ENCODE results near the gene LEKR1.
"Not testable (repeated sequence)": the region's sequence is repeated elsewhere in the genome, so short reads cannot be mapped to it uniquely, and the experiment has no call there.

LEKR1 gene

GRCh38 chr3:156910831-156911230 lies 84.7 kb downstream of the LEKR1 start:
- not testable (repeated sequence) for DNase-seq

- not testable (repeated sequence) for DNase-seq
Measured at GRCh38 chr3:156914300-156914699, 88.1 kb downstream of the LEKR1 start.

GRCh38 chr3:156915372-156915771 lies 89.2 kb downstream of the LEKR1 start:
- DNase-seq: no peak

- no peak for DNase-seq
Measured at GRCh38 chr3:156918746-156919145, 92.6 kb downstream of the LEKR1 start.

GRCh38 chr3:156919818-156920217 lies 93.7 kb downstream of the LEKR1 start:
- no peak for DNase-seq

GRCh38 chr3:156920399-156920798 lies 94.2 kb downstream of the LEKR1 start:
- no peak for DNase-seq

DNA sequence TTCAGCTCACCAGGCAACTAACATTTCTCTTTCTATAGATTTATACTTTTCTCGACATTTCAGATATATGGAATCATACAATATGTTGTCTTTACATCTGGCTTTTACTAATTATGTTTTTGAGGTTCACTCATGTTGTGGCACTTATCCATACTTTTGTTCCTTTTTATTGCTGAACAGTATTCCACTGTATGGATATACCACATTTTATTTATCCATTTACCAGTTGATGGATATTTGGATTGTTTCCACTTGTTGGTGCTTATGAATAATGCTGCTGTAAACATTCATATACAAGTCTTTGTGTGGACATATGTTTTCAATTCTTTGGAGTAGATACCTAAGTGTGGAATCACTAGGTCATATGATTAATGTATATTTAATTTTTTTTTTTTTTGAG lies 97.2 kb downstream of the LEKR1 start:
- no peak for DNase-seq

DNA sequence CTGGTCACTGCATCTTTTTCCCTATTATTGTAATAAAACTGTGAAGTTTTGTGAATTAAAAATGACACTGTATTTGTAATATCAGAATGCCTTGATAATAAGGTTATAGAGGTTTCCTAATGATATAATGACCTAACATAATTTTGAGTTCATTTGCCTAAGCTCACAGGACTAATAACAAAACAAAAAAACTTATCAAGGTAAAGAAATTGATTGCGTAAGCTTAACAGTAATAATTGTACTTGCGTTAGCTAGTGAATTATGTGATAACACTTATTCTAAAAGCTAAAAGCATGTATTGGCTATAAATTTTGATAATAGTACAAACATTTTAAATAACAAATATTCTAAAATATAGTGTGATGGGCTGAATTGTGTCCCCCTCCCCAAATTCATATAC lies 112.6 kb downstream of the LEKR1 start:
- no peak for DNase-seq

DNA sequence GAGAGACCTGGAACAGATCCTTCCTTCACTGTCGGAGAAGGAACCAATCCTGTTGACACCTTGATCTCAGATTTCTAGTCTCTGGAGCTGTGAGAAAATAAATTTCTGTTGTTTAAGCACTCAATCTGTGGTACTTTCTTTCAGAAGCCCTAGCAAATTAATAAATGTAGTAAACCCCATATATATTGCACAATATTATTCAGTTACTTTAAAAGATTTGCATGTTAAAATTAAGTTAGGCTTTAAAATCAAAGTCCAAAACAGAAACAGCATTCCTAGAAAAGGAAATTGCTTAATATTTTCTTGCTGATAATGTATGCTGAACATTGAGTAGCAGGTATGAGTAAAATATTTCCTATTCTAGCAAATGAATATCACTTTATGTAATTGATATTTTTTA lies 113.2 kb downstream of the LEKR1 start:
- DNase-seq: no peak

- DNase-seq: no peak
Measured at GRCh38 chr3:156941311-156941710, 115.2 kb downstream of the LEKR1 start.

- DNase-seq: peak; percentile 62
Measured at GRCh38 chr3:156948402-156949210, 122.5 kb downstream of the LEKR1 start.

DNA sequence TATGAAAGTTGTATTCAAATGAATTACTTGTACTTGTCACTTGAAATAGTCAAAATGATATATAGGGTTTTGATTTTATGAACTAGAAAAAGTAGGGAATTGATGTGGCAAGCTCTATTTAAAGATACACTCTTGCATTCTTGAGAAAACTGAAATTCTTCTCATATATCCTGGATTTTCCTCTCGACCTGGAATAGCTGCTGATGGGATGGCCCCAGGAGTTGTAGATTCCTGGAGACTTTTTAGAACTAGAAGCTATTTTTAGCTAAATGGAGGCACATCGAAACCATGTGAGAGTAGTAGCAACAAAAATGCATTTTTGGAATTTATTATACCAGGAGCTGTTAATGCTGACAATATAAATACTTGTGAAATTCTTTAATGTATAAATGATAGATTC lies 125.9 kb downstream of the LEKR1 start:
- no peak for DNase-seq

DNA sequence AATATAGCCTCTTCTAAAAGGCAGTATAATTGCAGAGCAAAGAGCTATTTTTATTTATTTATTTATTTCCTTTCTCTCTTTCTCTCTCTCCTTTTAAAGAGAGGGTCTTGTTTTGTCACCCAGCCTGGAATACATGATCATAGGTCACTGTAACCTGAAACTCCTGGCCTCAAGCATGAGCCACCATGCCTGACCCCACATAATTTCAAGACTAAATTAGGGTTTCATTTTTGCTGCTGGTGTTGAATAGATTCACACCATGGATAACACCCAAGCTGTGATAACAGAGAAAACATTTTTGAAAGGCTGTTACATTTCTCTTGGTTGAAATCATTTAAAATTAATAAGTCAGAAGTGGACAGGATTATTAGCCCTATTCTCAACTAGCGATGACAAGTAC lies 131.6 kb downstream of the LEKR1 start:
- no peak for DNase-seq

DNA sequence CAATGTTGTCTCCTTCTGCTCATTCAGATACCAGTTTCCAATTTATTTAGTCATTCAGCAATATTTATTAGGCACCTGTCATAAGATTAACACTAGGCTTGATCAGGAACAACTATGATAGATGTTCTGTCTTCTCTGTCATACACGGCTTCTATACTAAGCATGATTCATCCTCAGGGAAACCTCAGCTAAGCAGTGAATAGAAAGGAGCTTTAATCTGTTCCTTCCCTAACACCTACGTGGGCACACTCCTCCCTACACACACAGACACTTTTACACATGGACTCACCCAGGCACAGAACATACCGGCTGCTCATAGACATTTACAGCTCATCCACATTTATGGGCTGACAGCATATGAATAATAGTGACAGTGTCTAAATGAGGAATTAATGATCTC lies 136.9 kb downstream of the LEKR1 start:
- no peak for DNase-seq

GRCh38 chr3:156964577-156964976 lies 138.4 kb downstream of the LEKR1 start:
- DNase-seq: no peak

DNA sequence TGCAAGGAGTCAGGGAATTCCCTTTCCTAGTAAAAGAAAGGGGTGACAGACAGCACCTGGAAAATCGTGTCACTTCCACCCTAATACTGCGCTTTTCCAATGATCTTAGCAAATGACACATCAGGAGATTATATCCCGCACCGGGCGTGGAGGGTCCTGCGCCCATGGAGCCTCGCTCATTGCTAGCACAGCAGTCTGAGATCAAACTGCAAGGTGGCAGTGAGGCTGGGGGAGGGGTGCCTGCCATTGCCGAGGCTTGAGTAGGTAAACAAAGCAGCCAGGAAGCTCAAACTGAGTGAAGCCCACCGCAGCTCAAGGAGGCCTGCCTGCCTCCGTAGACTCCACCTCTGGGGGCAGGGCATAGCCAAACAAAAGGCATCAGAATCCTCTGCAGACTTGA lies 140.2 kb downstream of the LEKR1 start:
- DNase-seq: not testable (repeated sequence)

GRCh38 chr3:156973954-156974353 lies 147.8 kb downstream of the LEKR1 start:
- no peak for DNase-seq

- no peak for DNase-seq
Measured at GRCh38 chr3:156974931-156975330, 148.8 kb downstream of the LEKR1 start.

DNA sequence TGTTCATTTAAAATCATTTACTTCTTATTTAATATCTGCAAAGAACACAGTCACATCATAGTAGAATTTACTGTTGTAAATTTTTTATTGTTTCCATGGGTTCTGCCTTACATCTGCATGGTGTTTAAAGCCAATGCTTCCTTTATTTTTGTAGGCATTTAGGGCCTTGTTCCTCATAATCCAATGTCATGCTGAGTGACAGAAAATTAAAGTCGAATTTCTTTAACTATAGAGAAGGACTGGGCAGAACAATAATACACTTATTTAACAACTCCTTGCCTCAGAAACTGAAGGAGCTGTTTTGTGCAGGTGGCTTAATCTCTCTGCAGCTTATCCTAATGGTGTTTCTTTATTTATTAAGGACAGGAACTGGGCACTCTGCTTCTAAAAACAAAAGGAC lies 149.6 kb downstream of the LEKR1 start:
- DNase-seq: no peak

GRCh38 chr3:156976933-156977332 lies 150.8 kb downstream of the LEKR1 start:
- no peak for DNase-seq

- DNase-seq: no peak
Measured at GRCh38 chr3:156978481-156978961, 152.4 kb downstream of the LEKR1 start.

DNA sequence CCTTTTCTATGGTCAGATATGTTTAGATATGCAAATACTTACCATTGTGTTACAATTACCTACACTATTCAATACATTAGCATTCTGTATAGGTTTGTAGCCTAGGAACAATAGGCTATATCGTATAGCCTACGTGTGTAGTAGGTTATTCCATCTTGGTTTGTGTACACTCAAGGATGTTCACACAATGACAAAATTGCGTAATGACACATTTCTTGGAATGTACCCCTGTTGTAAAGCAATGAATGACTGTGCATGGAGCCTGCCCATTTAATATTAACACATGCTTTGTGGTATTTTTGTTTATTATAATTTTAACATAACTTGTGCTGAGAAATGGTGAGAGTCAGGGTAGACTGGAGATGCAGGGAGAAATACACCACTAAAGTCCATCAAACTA lies 154.9 kb downstream of the LEKR1 start:
- DNase-seq: no peak

GRCh38 chr3:156983559-156983958 lies 157.4 kb downstream of the LEKR1 start:
- no peak for DNase-seq

- DNase-seq: no peak
Measured at GRCh38 chr3:156985711-156986110, 159.6 kb downstream of the LEKR1 start.

DNA sequence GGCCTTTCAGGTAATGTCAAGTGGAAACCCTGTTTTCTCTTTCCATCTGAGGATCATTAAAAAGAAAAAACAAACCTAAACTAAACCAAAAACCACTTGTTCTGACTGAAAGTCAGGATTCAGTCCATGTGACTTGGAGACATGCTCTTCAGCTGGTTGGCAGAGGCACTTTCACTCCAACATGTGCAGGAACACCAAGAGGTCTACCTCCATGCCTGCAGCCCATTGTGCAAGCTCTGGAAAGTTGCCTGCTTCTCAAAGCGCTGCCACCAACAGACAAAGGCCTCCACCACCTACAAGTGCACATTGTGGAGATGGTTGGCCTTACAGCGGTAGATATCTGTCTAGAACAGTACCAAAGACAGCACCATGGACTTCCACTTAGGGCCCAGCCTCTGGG lies 161.8 kb downstream of the LEKR1 start:
- no peak for DNase-seq
